Measurements from ENCODE around the gene C9orf72.

GRCh38 chr9:27572918-27573633 lies at the start of gene C9orf72:
- TF ChIP-seq CTCF (IDR thresholded peaks at IDR 0.05), result no peak
- TF ChIP-seq POLR2A (IDR thresholded peaks at IDR 0.05), result peak; percentile 74
